Measurements from ENCODE around the gene PAX3.

- TF ChIP-seq CTCF (IDR thresholded peaks at IDR 0.05) (no peak), POLR2A (IDR thresholded peaks at IDR 0.05) (no peak)
Observed at GRCh38 chr2:222242532-222242931, 56.3 kb downstream of the PAX3 start.

Measured in body of pancreas (tissue), 4 donors.